H1 (cell line): ENCODE results near the gene EDEM1. TPM values are rescaled to one million over a fixed set of nuclear protein-coding genes. Genes with fewer than 3 reads are reported as not detected.

Source experiments
- CTCF ChIA-PET: fragments of 300-600 bp; sonication (Branson Sonifier 250); formaldehyde crosslinking; loops from one replicate; lab custom pipeline; 2021; ENCODE audit not compliant: partially characterized antibody; lab: Charles Lee
- POLR2A ChIA-PET: fragments of 300-600 bp; sonication (Branson Sonifier 250); formaldehyde crosslinking; loops from one replicate; lab custom pipeline; 2021; ENCODE audit warnings: inconsistent platforms; ENCODE audit not compliant: partially characterized antibody; lab: Charles Lee
- DNase-seq, 2 experiments: peaks; one replicate each; pipeline versions ENCODE4 v3.0.0 to v3.0.0-alpha.2; 2010 to 2022; ENCODE audit warnings: low spot score in 2 of 2, low read depth in 1 of 2, mixed read lengths in 1 of 2
- FAIRE-seq: peaks from 2 replicates; lab custom pipeline; 2011; peaks lifted over from hg19 to GRCh38; lab: Jason Lieb, UNC
- H2AFZ ChIP-seq: 2 replicates; pipeline ENCODE4 v1.8.1; 2012; ENCODE audit warnings: low read length, inconsistent platforms
- H2AK5ac ChIP-seq: 2 replicates; pipeline ENCODE4 v1.6.1; 2013; ENCODE audit warnings: low read depth, low read length
- H2BK120ac ChIP-seq: replicated peaks from 2 replicates; pipeline ENCODE3; 2013; ENCODE audit warnings: low read depth, low read length, inconsistent platforms
- H2BK12ac ChIP-seq: 2 replicates; pipeline ENCODE4 v1.6.1; 2013; ENCODE audit warnings: low read depth, low read length
- H2BK15ac ChIP-seq: 2 replicates; pipeline ENCODE4 v1.6.1; 2013; ENCODE audit warnings: low read length
- H2BK20ac ChIP-seq: 2 replicates; pipeline ENCODE4 v1.6.1; 2013; ENCODE audit warnings: low read length
- H2BK5ac ChIP-seq: 2 replicates; pipeline ENCODE4 v1.6.1; 2013; ENCODE audit warnings: low read depth, low read length
- H3K14ac ChIP-seq: 2 replicates; pipeline ENCODE4 v1.6.1; 2013; ENCODE audit warnings: inconsistent platforms; ENCODE audit not compliant: insufficient read length
- H3K18ac ChIP-seq: 2 replicates; pipeline ENCODE4 v1.6.1; 2013; ENCODE audit warnings: low read length; ENCODE audit errors: extremely low read depth
- H3K23ac ChIP-seq: 2 replicates; pipeline ENCODE4 v1.6.1; 2013; ENCODE audit warnings: inconsistent platforms; ENCODE audit not compliant: insufficient read length
- H3K23me2 ChIP-seq: 2 replicates; pipeline ENCODE4 v1.6.1; 2013; ENCODE audit warnings: low read depth, low read length
- H3K27ac ChIP-seq: 2 replicates; pipeline ENCODE4 v1.6.1; 2011; ENCODE audit warnings: low read depth, low read length, inconsistent platforms
- H3K27me3 ChIP-seq, 4 experiments: replicated peaks in 1 of 4; 1 replicate in 1 of 4; 2 replicates in 3 of 4; pipeline versions ENCODE4 v1.6.1 to v1.8.1; 2011 to 2013; ENCODE audit warnings: low read length in 3 of 4, mild to moderate bottlenecking in 3 of 4, inconsistent platforms in 2 of 4, mixed read lengths in 2 of 4, moderate library complexity in 1 of 4; ENCODE audit not compliant: control insufficient read depth in 3 of 4, insufficient read depth in 3 of 4; ENCODE audit errors: extremely low read depth in 1 of 4
- H3K36me3 ChIP-seq, 4 experiments: 2 replicates each; pipeline versions ENCODE4 v1.6.1 to v1.8.1; 2011 to 2013; ENCODE audit warnings: mild to moderate bottlenecking in 4 of 4, low read length in 3 of 4, moderate library complexity in 2 of 4, control low read depth in 1 of 4, inconsistent platforms in 1 of 4; ENCODE audit not compliant: insufficient read depth in 4 of 4, control insufficient read depth in 2 of 4
- H3K4ac ChIP-seq: replicated peaks from 2 replicates; pipeline ENCODE3; 2013; ENCODE audit warnings: low read length, low read depth, mixed read lengths, inconsistent platforms; ENCODE audit not compliant: insufficient read length
- H3K4me1 ChIP-seq, 4 experiments: replicated peaks in 1 of 4; 1 replicate in 1 of 4; 2 replicates in 3 of 4; pipeline versions ENCODE4 v1.6.1 to v1.8.1; 2011 to 2013; ENCODE audit warnings: low read length in 3 of 4, inconsistent platforms in 2 of 4, mixed read lengths in 1 of 4; ENCODE audit not compliant: insufficient read depth in 4 of 4, control insufficient read depth in 3 of 4
- H3K4me2 ChIP-seq, 2 experiments: 2 replicates each; pipeline versions ENCODE4 v1.6.1 to v1.8.1; 2011 to 2013; ENCODE audit warnings: low read depth in 2 of 2, low read length in 2 of 2, control low read depth in 1 of 2, inconsistent platforms in 1 of 2, mild to moderate bottlenecking in 1 of 2; ENCODE audit not compliant: insufficient read depth in 1 of 2
- H3K4me3 ChIP-seq, 4 experiments: fragments of 200-600, 300-600 bp in 1 of 4; sonication (generic), shearing (Covaris generic), sonication (Bioruptor Twin) in 1 of 4; 2 replicates each; pipeline versions ENCODE4 v1.5.1 to v1.8.1; 2011 to 2016; ENCODE audit warnings: low read length in 4 of 4, low read depth in 3 of 4, control low read depth in 2 of 4, inconsistent platforms in 2 of 4, mild to moderate bottlenecking in 2 of 4, mixed read lengths in 1 of 4, moderate library complexity in 1 of 4; ENCODE audit not compliant: insufficient read depth in 2 of 4; ENCODE audit errors: extremely low read depth in 1 of 4
- H3K56ac ChIP-seq: replicated peaks from 2 replicates; pipeline ENCODE3; 2013; ENCODE audit warnings: low read depth, mild to moderate bottlenecking, mixed read lengths, low read length, inconsistent platforms; ENCODE audit not compliant: insufficient read length
- H3K79me1 ChIP-seq: 2 replicates; pipeline ENCODE4 v1.6.1; 2013; ENCODE audit warnings: low read depth, low read length, control low read depth
- H3K79me2 ChIP-seq, 2 experiments: 2 replicates each; pipeline versions ENCODE4 v1.6.1 to v1.8.1; 2012 to 2013; ENCODE audit warnings: low read length in 2 of 2, mild to moderate bottlenecking in 2 of 2, inconsistent platforms in 1 of 2; ENCODE audit not compliant: insufficient read depth in 2 of 2, control insufficient read depth in 1 of 2
- H3K9ac ChIP-seq, 4 experiments: replicated peaks in 1 of 4; 1 replicate in 1 of 4; 2 replicates in 3 of 4; pipeline versions ENCODE4 v1.6.1 to v1.8.1; 2011 to 2013; ENCODE audit warnings: low read depth in 3 of 4, low read length in 3 of 4, control low read depth in 2 of 4, mild to moderate bottlenecking in 2 of 4, moderate library complexity in 2 of 4, inconsistent platforms in 1 of 4; ENCODE audit errors: extremely low read depth in 1 of 4
- H3K9me3 ChIP-seq, 2 experiments: 2 replicates each; pipeline versions ENCODE4 v1.6.1 to v1.8.1; 2012 to 2013; ENCODE audit warnings: mild to moderate bottlenecking in 2 of 2, moderate library complexity in 2 of 2, control low read depth in 1 of 2, inconsistent platforms in 1 of 2, low read depth in 1 of 2, low read length in 1 of 2, mixed read lengths in 1 of 2; ENCODE audit not compliant: insufficient read depth in 2 of 2
- H4K20me1 ChIP-seq, 2 experiments: replicated peaks in 1 of 2; 2 replicates each; pipeline versions ENCODE3 to v1.8.1; 2011 to 2013; ENCODE audit warnings: inconsistent platforms in 2 of 2, low read length in 2 of 2, mild to moderate bottlenecking in 1 of 2; ENCODE audit not compliant: insufficient read depth in 2 of 2, control insufficient read depth in 1 of 2
- H4K5ac ChIP-seq: 2 replicates; pipeline ENCODE4 v1.6.1; 2013; ENCODE audit warnings: low read length, low read depth, mixed read lengths, inconsistent platforms; ENCODE audit not compliant: insufficient read length
- H4K8ac ChIP-seq: 2 replicates; pipeline ENCODE4 v1.8.0; 2013; ENCODE audit warnings: mild to moderate bottlenecking, moderate library complexity, low read length, inconsistent platforms; ENCODE audit not compliant: insufficient read depth; ENCODE audit errors: extremely low read depth
- H4K91ac ChIP-seq: replicated peaks from 2 replicates; pipeline ENCODE3; 2013; ENCODE audit warnings: low read length, mixed read lengths, inconsistent platforms; ENCODE audit not compliant: insufficient read length
- CBX5 ChIP-seq: fragments of 300-800, 300-1000 bp; sonication (generic); IDR thresholded peaks from 2 replicates; pipeline ENCODE4 v1.7.1; 2016; ENCODE audit warnings: antibody characterized with exemption, low read length, low read depth
- CBX8 ChIP-seq: fragments of 300-800, 300-1000 bp; sonication (generic); IDR thresholded peaks from 2 replicates; pipeline ENCODE4 v1.7.1; 2016; ENCODE audit warnings: low read depth, low read length, borderline replicate concordance
- JUN ChIP-seq: IDR thresholded peaks from 2 replicates; pipeline ENCODE4 v1.6.1; 2011; ENCODE audit warnings: low read depth, mild to moderate bottlenecking, improper control_type of control experiment, low read length
- KDM4A ChIP-seq: IDR thresholded peaks from one replicate; pipeline ENCODE4 v1.7.1; 2012; ENCODE audit warnings: low read depth, mild to moderate bottlenecking, moderate library complexity, low read length, inconsistent platforms; ENCODE audit not compliant: severe bottlenecking
- MAFK ChIP-seq: IDR thresholded peaks from 2 replicates; pipeline ENCODE4 v1.6.1; 2012; ENCODE audit warnings: low read depth, mild to moderate bottlenecking, improper control_type of control experiment, low read length
- MAX ChIP-seq: IDR thresholded peaks from 2 replicates; pipeline ENCODE4 v1.6.1; 2012; ENCODE audit warnings: inconsistent platforms
- POLR2A ChIP-seq, 2 experiments: IDR thresholded peaks; 1 replicate in 1 of 2; 2 replicates in 1 of 2; pipeline ENCODE4 v1.6.1; 2011; ENCODE audit warnings: low read depth in 2 of 2, low read length in 2 of 2, mild to moderate bottlenecking in 2 of 2; ENCODE audit errors: control extremely low read depth in 1 of 2
- SIRT6 ChIP-seq: IDR thresholded peaks from one replicate; pipeline ENCODE4 v1.7.1; 2012; ENCODE audit warnings: low read length, inconsistent platforms
- SUZ12 ChIP-seq: fragments of 200-600 bp; sonication (generic); IDR thresholded peaks from 2 replicates; pipeline ENCODE4 v1.6.1; 2012; ENCODE audit warnings: mild to moderate bottlenecking, inconsistent platforms, low read length, moderate library complexity, mixed read lengths
- TAF1 ChIP-seq: IDR thresholded peaks from 2 replicates; pipeline ENCODE4 v1.6.1; 2011; ENCODE audit warnings: mild to moderate bottlenecking, low read depth, low read length
- TAF7 ChIP-seq: optimal IDR thresholded peaks from 2 replicates; pipeline ENCODE3; 2011; ENCODE audit warnings: low read depth, mild to moderate bottlenecking, inconsistent platforms, low read length, moderate library complexity, borderline replicate concordance
- TBP ChIP-seq: IDR thresholded peaks from 2 replicates; pipeline ENCODE4 v1.6.1; 2011; ENCODE audit warnings: low read depth, low read length, improper control_type of control experiment
- ZNF274 ChIP-seq: IDR thresholded peaks from 2 replicates; pipeline ENCODE4 v1.7.0; 2012; ENCODE audit warnings: low read length, borderline replicate concordance; ENCODE audit errors: extremely low read depth
- WGBS, 2 experiments: shearing (Covaris generic) in 1 of 2; methylation state at CpG; one replicate each; pipeline versions ENCODE4 v1.1.6 to v1.1.7; 2013 to 2015; ENCODE audit warnings: low lambda C conversion rate in 2 of 2, mixed read lengths in 2 of 2, inconsistent platforms in 1 of 2, low coverage in 1 of 2, missing lambda C conversion rate in 1 of 2; ENCODE audit not compliant: insufficient replicate concordance in 2 of 2, insufficient coverage in 1 of 2, insufficient read length in 1 of 2; ENCODE audit errors: extremely low coverage in 1 of 2, missing lambda C conversion rate in 1 of 2; 5-methylcytosine and 5-hydroxymethylcytosine counted together
- polyA plus RNA-seq, 7 experiments: library from polyadenylated mRNA; depleted of rRNA in 3 of 7; stranded (reverse) in 5 of 7; unstranded in 2 of 7; fragments of >200 nt in 5 of 7; fragments of 200-250 nt in 2 of 7; gene quantifications; 1 replicate in 5 of 7; 2 replicates in 1 of 7; 4 replicates in 1 of 7; pipeline versions ENCODE4 v1.2.1 to v1.2.3, GENCODE V29; 2011 to 2013; ENCODE audit warnings: missing spikeins in 2 of 7, mixed read lengths in 2 of 7
- total RNA-seq: library from RNA; stranded (reverse); fragmentation: NEBNext Ultra II Directional; extraction: Animal tissue kit (Norgen Biotek cat#: 25700); gene quantifications from 2 replicates; pipeline ENCODE4 v1.2.1, GENCODE V29; 2021

Gene EDEM1
- total and polyA plus RNA-seq, 2 of the 8 experiments (the other 6 are each of a cell fraction or from before 2014, with no cell fraction given), result 4.8 to 16.4 TPM

- Histone ChIP-seq H3K9ac (no peak overlapping the region), H3K9me3 (no peaks in the 10 kb centered on the region), H3K27ac (no peak overlapping the region), H2BK5ac (no peak overlapping the region), H2BK15ac (no peak overlapping the region), H3K79me2 (no peaks in the 10 kb centered on the region), H3K27me3 (no peaks in the 10 kb centered on the region), H3K36me3 (no peaks in the 10 kb centered on the region), H4K91ac (no peak overlapping the region), H3K23ac (no peak overlapping the region), H3K56ac (no peak overlapping the region), H4K5ac (no peak overlapping the region), H2AFZ (no peak overlapping the region), H4K8ac (no peak overlapping the region), H2BK120ac (no peak overlapping the region), H3K23me2 (no peaks in the 10 kb centered on the region), H4K20me1 (no peaks in the 10 kb centered on the region), H3K14ac (no peak overlapping the region), H3K4me2 (no peak overlapping the region), H3K79me1 (no peaks in the 10 kb centered on the region), H2AK5ac (no peak overlapping the region), H2BK12ac (no peak overlapping the region), H3K4me3 (no peak overlapping the region), H3K18ac (no peak overlapping the region), H3K4ac (no peak overlapping the region), H2BK20ac (no peak overlapping the region), H3K4me1 (no peaks in the 10 kb centered on the region)
- no peak for FAIRE-seq
- ChIA-PET CTCF (interaction anchor here (1.0 to 3.7 kb wide), 4 partner anchors 9 to 309 kb away, joined by 3 to 15 read pairs (median 4); no protein-coding TSS in a partner anchor), POLR2A (no interaction called here)
- TF ChIP-seq POLR2A (IDR thresholded peaks at IDR 0.05; ENCODE audit: control extremely low read depth in 1 of 2, low read depth in 2 of 2, low read length in 2 of 2), result no peak
- no peak for TF ChIP-seq SUZ12
- TF ChIP-seq TAF1, result no peak
- no peak for TF ChIP-seq SIRT6
- no peak for TF ChIP-seq TBP
- no peak for TF ChIP-seq CBX8
- no peak for TF ChIP-seq TAF7
- no peak for TF ChIP-seq MAFK
- TF ChIP-seq MAX, result no peak
- no peak for TF ChIP-seq ZNF274
- TF ChIP-seq KDM4A, result no peak
- no peak for TF ChIP-seq JUN
- no peak for TF ChIP-seq CBX5
- DNase-seq, result no peak
- WGBS, 2 experiments, result 84% methylated on average over 4 of the region's 4 CpGs; no CpG with 5 or more reads in 1 of the 2 experiments
Measured at GRCh38 chr3:5255404-5256344, 68.2 kb downstream of the EDEM1 start.
